ENCODE results near the gene TPMT.

GRCh38 chr6:18161431-18161830, 6.6 kb upstream of the TPMT start:
- TF ChIP-seq, protein P1, sequence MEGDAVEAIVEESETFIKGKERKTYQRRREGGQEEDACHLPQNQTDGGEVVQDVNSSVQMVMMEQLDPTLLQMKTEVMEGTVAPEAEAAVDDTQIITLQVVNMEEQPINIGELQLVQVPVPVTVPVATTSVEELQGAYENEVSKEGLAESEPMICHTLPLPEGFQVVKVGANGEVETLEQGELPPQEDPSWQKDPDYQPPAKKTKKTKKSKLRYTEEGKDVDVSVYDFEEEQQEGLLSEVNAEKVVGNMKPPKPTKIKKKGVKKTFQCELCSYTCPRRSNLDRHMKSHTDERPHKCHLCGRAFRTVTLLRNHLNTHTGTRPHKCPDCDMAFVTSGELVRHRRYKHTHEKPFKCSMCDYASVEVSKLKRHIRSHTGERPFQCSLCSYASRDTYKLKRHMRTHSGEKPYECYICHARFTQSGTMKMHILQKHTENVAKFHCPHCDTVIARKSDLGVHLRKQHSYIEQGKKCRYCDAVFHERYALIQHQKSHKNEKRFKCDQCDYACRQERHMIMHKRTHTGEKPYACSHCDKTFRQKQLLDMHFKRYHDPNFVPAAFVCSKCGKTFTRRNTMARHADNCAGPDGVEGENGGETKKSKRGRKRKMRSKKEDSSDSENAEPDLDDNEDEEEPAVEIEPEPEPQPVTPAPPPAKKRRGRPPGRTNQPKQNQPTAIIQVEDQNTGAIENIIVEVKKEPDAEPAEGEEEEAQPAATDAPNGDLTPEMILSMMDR (IDR thresholded peaks at IDR 0.05; ENCODE audit: low read length), result no peak
- no peak for TF ChIP-seq EZH2phosphoT487 (IDR thresholded peaks at IDR 0.05; ENCODE audit: low read length)
- TF ChIP-seq EZH2 (optimal IDR thresholded peaks at IDR 0.05; ENCODE audit: low read depth, low read length), result no peak
